Embryonic facial prominence (tissue), 1 donor: ENCODE measurements around the gene SLC10A7.

Source experiments
- DNase-seq: peaks from one replicate; pipeline ENCODE4 v3.0.0-alpha.2; 2016; ENCODE audit errors: extremely low spot score

SLC10A7 gene

DNA sequence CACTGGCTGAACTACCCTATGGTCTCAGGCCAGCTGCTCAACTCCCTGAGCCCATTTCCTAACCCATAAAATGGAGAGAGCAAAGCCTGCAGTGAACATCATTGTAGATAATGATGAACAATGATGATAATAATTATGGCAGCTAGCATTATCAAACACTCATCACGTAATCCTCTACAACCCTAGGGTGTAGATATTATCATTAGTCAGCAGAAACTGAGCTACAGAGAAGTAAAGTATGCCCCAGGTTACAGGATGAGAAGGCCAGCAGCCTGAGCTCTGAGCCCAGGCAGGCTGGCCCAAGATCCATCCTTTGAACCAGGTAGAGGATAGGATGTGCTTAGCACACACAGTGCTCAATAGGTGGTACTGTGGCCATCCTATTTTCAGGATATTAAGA is 264.2 kb downstream of the SLC10A7 start:
- DNase-seq, result no peak

DNA sequence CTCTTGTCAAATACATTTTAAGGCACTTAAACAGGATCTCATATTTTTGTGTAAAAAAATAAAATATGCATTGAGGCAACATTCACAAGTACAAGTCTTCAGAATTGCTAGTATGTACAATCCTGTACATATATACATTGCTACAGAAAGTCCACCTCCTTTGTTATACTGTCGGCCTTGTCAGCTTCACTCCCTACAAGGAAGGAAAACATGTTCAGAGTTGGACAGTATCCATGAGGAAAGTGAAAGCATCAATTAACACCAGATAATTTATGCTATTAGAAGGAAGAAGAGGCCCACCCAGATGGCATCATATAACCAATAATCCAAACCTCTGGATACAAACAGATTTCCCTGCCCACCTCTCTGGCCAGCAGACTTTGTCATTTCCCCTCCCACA is 265.4 kb downstream of the SLC10A7 start:
- no peak for DNase-seq

DNA sequence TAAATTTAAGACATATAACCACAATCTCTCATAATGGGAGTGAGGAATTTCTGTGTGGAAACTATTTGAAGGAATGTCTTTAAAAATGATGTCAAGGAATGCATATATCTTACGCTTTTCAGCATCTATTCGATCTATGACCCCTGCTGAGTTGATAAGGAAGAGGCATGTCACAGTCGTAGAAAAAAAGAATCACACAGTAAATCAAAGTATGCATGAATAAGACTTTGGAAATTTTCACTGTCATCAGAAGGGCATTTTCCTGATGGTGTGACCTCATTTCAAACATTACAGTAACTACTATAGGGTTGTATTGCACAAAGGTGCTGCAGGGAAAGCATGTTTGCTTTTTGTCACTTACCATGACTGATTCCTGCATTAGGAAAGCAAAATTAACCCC is 265.9 kb downstream of the SLC10A7 start:
- no peak for DNase-seq

DNA sequence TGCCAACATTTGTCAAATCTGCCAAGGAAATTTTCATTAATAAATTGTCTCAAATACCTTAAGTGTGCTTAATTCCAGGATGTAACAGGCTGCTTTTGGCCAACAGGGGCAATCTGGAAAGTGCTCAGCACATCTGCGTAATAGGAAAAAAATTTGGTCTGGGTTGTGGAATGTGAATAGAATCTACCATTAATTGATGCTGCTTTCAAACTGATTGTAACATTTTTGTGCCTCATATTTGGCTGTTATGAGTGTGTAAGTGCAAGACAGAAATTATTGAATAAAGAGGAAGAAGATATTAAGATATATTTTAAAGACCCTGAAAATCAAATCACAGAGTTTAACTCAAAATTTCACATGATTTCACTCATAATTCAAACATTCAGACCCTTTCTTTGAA is 266.3 kb downstream of the SLC10A7 start:
- DNase-seq, result no peak

DNA sequence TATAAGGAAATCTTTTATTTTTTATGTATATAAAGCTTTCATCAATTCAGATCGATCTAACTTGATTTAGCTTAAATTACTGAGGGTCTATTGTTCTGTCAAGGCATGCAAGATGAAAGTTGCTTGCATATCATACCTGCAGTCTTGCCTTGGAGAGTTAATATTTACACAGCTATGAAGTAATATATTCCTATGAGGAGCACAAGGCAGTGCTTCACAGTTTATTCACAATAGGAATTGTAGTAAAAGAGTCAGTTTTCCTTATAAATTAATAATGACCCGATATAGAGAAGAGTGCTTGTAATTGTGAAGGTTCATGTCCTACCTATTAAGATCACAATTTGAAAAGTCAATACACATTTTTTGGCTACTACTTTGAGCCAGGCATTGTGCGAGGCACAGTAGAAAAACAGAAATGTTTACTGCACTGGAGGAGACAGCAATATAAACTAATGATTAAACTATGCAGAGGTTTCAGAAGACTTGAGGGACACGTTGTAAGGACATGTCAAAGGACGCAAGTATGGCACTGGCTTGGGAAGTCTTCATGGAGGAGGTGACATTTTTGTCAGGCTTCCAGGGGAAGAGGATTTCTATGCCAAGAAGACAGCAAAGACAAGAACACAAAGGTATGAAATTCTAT is 268.6 kb downstream of the SLC10A7 start:
- no peak for DNase-seq

DNA sequence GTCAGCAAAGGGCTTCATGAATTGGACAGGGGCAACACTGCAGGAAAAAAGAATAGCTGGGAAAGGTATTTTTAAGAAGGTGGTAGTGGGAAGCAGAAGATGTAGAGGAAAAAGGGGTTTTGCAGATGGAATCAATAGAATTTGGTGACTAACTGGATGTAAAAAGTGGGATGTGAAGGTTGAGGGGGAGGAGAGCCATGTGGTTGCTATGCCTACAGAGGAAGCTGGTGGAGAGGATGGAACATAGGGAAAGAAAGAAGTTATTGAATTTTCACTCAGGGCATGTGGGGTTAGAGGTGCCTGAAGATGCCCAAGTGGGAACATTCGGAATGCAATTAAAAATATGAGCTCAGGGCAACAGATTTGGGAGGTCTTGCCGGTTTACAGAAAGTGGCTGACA is 274.4 kb downstream of the SLC10A7 start:
- DNase-seq, result no peak

DNA sequence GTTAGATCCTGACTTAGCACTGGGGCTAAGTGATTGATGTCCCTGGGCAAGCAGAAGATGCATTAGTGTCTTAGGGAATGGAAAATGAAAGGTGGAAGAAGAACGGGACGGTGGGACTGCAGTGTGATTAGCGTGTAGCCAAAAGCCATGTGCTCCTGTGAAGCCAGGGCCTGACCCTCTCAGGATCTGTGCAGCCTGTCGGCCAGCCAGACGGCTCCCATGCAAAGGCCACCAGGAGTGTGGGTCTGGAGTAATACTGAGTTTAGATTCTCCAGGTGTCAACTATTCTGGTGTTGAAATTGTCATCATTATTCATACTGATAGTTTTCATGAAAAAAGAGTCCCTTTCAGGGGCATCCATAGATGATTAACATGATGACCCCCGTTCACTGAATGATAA is 275.4 kb downstream of the SLC10A7 start:
- no peak for DNase-seq

DNA sequence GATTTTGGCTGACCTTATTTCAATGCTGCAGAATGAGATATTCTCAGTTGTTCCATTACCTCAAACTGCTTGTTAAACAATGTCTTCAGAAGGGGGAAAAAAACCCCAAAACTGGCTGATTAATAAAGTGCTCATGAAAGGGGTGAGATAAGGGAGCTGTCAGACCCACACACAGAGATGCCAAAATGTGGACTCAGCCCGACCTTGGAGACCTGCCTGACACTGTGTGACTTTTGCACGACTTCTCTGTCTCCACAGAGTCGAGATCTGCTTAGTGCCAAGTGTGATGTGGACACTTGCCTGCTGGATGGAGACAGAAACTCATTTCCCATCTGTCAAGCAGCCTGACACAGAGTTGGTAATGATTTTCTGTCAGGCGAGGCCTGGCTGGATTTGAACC is 275.9 kb downstream of the SLC10A7 start:
- no peak for DNase-seq

DNA sequence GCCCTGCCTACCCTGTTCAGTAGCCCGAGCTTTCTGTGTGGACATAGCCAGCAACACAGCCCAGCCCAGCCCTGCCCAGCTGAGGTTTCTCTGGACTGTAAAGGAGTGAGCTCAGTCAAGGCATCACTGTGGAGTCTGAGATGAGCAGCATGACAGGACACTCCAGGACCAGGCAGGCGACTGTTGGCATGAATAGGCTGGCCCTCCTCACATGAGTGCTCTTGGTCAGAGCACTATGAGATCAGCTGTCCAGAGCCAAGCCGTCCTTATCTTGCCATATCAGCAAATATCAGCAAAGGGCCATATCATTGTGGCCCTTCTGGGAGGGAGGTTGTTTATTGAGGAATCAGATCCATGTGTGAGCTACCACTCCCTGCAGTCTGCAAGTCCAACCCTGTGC is 276.5 kb downstream of the SLC10A7 start:
- DNase-seq, result no peak

DNA sequence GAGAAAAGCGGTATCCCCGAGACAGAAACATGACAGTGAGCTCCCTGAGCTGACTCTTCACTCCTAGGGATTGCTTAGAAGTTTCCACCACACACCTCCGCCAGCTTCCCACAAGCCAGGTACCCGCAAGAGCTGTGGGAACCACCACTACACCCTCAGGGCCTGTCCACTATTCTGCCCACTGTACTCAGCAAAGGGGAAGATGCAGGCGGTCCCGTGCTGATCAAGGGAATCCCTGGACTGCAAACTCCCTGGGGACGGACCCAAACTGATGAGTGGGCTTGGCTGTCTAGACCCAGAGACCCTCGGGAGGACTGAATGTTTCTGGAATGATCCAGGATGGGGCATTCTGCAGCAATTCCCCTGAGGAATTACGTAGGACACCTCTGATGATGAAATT is 277.2 kb downstream of the SLC10A7 start:
- no peak for DNase-seq

DNA sequence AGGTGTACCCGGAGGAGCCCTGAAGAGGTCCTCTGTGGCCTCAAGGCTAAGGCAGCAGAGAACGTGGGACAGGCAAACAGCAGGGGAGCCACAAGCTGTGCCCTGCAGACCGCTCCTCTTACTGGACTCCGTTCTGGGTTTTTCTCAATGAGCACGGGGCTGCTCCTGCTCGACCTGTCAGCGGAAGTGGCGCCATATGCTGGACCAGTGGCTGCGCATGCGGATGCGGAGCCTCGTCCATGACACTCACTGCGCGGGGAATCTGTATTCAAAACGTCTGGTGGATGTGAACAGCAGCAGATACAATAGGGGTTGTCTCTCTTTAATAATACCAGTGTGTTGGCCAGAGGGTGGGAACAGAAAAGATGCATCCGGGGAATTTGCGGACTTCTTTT is 277.9 kb downstream of the SLC10A7 start:
- DNase-seq, result no peak

DNA sequence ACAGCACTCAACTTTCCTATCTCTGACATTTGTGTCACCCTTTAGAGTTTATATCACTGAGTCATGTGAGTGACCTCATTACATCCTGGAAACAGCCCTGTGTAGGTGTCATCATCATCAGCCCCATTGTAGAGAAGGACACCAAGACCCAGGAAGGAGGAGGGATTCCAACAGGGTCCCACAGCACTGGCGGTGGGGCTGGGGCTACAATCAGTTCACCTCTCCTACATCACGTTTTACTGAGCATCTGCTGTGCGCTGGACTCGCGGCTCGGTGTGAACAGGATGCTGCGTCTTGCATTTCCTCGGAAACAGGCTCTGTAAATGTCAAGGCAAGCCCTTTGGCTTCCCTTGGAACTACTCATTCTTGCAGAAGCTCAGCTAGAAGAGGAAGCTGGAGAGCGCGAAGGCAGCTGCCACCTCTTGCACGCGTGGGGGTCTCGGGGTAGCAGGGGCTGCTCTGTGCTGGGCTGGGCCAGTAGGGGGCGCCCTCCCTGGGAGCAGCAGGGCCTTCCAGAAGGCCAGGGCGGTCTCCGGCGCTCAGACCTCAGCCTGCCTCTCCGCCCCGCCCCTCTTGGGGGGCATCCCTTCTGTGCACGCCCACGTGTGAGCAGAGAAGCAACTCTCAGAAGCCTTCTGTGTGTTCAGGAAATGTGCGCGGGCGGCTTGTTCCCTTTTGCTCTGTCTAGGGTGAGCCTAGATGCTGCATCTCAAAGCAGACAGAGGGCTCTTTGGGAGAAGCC is 278.4 kb downstream of the SLC10A7 start:
- no peak for DNase-seq

DNA sequence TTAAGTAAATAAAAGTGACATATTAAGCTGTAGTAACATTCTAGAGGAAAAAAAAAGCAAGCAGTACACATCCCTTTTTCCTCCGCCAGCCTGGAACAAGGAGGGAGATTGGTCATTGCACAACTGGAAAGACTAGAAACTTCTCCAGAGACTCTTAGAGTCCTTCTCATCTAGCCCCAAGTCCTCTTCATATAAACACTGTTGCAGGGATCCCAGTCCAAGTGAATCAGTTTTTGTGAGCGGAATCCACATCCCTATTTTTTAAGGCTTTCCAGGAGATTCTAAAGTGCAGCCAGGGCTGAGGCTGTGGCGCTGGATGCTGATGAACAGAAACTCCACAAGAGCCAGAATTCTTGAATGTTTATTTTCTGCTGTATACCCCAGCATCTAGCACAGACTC is 283.6 kb downstream of the SLC10A7 start:
- no peak for DNase-seq

DNA sequence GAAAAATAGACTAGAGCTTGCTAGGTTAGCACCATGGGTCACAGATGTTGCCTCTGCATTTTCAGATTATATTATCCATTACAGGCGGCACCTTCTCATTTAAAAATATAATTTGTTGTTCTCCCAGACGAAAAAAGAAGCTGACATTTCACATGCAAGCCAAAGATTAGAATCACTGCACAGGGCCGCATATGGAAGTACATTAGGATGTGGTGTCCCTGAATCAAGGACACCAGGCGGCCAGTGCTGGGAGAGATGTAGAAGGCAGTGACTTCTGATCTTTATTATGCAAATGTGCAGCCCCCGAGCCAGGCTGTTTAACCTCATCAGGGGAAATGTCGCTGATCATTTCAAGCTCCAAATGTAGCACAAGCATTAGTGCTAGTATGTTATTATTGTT is 284.6 kb downstream of the SLC10A7 start:
- no peak for DNase-seq

DNA sequence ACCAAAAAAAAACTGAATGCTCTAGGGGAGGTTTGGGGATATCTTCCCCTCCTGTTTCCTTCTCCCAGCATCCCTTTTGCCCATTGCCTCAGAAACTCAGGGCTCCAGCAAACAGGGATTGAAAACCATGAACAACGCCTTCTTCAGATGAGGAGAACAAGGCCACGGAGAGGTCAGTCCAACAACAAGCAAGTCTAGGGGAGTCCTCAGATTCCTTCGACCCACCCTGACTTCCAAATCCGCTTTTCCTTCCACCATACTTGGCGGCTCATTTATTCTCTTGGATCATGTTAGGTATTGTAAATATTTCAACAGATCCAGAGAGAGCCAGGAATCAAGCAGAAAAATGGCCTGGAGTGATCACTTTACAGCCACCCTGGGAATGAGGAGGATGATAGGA is 285.5 kb downstream of the SLC10A7 start:
- no peak for DNase-seq

DNA sequence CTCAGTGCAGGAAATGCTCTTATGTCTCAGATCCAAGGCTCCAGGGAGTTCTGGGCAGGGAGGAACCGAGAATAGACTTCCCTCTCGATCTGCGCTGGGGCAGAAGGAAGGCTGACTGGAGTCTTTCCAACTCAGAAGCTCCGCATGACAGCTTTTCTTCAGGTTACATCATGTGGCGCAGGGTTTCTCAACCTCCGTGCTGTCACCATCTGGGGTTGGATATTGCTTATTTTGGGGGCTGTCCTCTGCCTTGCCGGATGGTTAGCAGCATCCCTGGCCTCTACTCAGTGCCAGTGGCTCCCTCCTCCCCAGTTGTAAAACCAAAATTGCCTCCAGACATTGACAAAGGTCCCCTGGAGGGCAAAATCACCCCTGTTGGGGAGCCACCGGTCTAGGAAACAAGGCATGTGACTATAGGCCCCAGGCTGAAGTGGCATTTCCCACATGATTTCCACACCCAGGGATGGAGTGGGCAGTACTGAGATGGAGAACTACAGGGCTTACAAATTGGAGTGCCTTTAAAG is 286.0 kb downstream of the SLC10A7 start:
- no peak for DNase-seq

DNA sequence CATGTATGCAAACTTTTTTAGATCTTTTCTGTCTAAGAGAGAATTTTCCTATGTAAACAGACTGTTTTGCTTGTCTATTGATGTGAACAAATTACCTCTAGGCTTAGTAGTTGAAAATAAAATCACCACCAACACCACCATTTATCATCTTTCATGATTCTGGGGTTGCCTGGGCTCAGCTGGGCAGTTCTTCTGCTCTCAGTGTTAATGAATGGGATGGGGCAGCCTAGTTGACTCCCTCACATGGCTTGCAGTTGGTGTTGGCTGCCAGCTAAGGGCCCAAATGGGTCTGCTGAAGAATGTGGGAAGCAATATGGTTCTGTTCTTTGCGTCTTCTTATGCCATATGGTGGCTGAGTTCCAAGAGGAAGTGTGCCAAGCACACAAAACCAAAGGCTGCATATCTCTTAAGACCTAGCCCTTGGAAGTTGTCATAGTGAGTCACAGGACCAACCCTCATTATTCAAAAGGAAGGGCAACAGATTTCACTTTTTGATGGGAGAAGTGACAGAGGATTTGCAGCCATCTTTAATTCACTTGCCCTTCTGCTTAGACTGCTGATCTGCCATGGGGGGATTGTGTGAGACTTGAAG is 289.5 kb downstream of the SLC10A7 start:
- DNase-seq, result no peak

DNA sequence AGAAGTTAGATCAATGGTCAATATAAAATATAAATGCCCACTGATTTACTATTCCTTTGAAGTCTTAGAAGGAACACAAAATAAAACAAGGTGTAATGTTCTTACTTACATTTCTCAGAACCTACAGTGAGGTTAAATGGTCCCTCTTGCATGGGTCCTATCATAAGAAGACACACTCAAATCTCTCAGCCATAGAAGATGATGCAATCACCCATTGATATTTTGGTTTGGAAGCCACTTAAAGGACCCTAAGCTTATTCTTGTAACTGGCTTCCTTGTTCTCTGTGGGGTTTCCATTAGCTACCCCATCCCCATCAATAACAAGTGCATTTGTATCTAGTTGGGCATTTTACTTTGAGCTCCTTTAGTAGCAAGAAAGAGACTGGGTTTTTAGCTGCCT is 292.3 kb downstream of the SLC10A7 start:
- no peak for DNase-seq

DNA sequence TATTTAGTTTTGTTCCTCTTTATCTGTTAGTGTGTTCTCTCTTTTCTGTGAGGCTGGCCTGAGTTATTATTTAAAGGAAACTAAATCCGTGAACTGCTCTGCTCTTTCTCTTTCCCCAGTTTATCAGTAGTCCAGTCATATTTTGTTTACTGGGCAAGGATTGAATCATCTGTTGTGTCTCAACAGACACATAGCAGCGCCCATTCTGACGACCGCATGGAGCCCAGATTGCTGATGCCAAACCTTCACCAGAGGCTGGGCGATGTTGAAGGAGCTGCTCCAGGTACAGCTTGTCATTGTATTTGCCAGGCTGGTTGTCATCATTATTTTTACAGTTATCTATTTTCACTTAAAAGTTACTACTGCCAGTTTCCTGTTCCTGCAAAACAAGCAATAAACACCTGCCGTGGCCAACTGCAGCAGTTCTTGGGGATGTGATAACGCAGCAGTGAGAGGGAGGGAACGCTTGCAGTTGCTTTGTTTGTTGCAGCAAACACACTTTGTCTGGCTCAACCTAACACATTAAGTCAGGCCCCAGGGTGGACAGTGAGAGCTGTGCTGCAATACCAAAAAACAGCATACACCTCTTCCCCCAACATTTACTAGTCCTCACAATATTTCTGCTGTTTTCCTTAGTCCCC is 297.3 kb downstream of the SLC10A7 start:
- no peak for DNase-seq

DNA sequence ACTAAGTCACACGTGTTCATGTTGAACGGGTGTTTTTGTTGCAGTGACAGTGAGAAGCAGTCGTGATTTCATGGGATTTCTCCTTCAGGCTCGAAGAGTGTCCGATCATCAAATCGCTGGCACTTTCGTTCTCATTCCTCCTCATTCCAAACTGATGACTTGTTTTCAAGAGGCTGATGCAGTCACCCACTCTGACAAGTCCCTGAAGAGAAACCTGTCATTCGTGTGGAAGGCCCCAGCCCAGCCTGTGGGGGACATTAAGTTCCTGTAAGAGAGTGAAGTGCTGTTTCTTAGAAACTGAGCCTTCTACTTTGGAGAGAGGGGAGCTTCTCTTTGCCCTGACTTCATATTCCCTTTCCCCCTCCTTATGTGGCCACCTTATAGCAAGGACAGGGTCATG is 299.4 kb downstream of the SLC10A7 start:
- DNase-seq, result no peak

DNA sequence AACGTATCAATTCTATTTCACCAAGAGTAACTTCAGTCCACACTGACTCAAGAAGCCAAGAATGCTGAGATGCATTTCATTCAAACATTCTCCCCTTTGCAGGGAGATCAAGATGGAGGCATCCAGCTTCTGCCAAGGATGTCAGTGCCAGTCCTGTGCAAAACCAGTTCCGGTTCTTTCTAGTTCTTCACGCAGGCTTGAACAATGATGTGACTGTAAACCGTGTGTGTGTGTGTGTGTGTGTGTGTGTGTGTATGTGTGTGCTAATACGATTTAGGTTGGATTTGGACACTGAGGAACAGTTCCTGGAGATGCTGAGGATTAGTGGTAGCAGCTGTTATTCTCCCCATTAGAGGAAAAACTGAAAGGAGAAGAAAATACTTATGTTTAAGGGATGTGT is 307.5 kb downstream of the SLC10A7 start, which contains the start of gene REELD1:
TSS of gene REELD1 (plus strand) at position 301 of the 400 bp plus-strand sequence. CDS start 2,415 bp downstream, outside the sequence.
- no peak for DNase-seq

DNA sequence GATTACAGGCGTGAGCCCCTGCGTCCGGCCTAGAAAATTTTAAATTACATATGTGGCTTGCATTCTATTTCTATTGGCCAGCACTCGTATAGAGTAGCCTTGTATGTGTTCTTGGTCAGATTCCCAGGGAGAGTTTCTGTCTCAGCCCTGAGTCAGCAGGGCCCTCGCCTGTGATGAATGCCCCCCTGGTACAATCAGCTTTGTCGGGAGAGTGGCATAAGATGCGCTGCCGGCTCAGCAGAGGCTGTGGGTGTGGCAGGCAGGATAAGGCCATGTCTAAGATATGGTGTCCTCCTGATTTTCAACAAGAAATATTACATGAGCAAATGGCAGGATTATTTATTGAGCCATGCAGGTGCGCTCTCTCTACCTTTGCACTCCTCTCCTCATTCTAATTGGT is 309.0 kb downstream of the SLC10A7 start:
- no peak for DNase-seq

DNA sequence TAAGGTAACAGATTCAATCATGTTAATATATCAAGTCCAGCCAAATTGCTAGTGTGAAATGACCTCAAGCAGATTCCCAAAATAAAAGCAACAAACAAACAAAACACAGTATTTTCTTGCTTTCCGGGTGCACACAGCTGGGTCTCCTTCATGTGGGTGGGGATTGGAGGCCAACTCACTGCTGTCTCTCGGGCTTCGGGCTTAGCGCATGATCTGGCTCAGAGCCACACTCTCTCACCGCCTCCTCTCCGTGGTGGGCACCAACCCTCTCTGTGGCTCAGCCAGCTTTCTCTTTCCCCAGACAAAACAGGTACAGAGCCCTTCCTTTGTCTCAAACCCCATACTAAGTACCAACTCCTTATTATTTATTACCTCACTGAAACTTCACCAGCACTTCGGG is 310.3 kb downstream of the SLC10A7 start:
- DNase-seq, result no peak
